ENCODE measurements around the gene ST6GALNAC2.

Gene ST6GALNAC2

GRCh38 chr17:76564991-76565727 lies 20.5 kb downstream of the ST6GALNAC2 start (continued):
- peak; percentile 44; the same call in 1 of the 2 replicates for TF ChIP-seq ZSCAN30 (tag by site-specific recombination; IDR thresholded peaks at IDR 0.05)
- peak; percentile 97 for TF ChIP-seq KLF17 (tag by site-specific recombination; IDR thresholded peaks at IDR 0.05)
- peak; percentile 57 for TF ChIP-seq SP3 (tag by site-specific recombination; IDR thresholded peaks at IDR 0.05)
- 0 out of 2 replicates have a peak, but pooled peaks have one; percentile 25 for TF ChIP-seq ZNF692 (tag by site-specific recombination; IDR thresholded peaks at IDR 0.05)
- TF ChIP-seq KLF10 (tag by site-specific recombination; IDR thresholded peaks at IDR 0.05), result peak; percentile 80
- peak; percentile 37; the same call in 1 of the 2 replicates for TF ChIP-seq KLF1 (tag by site-specific recombination; IDR thresholded peaks at IDR 0.05)
- TF ChIP-seq ZNF366 (tag by site-specific recombination; conservative IDR thresholded peaks at IDR 0.05), result peak; percentile 95
- peak; percentile 91 for TF ChIP-seq PRDM6 (tag by site-specific recombination; IDR thresholded peaks at IDR 0.05)
- TF ChIP-seq ZNF391 (tag by site-specific recombination; IDR thresholded peaks at IDR 0.05; ENCODE audit: borderline replicate concordance, low read depth), result peak; percentile 20; the same call in 1 of the 2 replicates
- TF ChIP-seq ZNF280D (tag by site-specific recombination; IDR thresholded peaks at IDR 0.05), result 0 out of 2 replicates have a peak, but pooled peaks have one; percentile 19
- TF ChIP-seq BCL11B (tag by site-specific recombination; IDR thresholded peaks at IDR 0.05; ENCODE audit: low read depth), result peak; percentile 60
- TF ChIP-seq ZNF639 (tag by site-specific recombination; IDR thresholded peaks at IDR 0.05), result peak; percentile 90
- peak; percentile 70 for TF ChIP-seq ZNF580 (tag by site-specific recombination; IDR thresholded peaks at IDR 0.05)
- TF ChIP-seq ZNF394 (tag by site-specific recombination; IDR thresholded peaks at IDR 0.05; ENCODE audit: borderline replicate concordance), result peak; percentile 66; the same call in 1 of the 2 replicates
- peak; percentile 92 for TF ChIP-seq TSHZ1 (tag by site-specific recombination; IDR thresholded peaks at IDR 0.05; ENCODE audit: borderline replicate concordance)
- peak; percentile 58 for TF ChIP-seq WT1 (tag by site-specific recombination; IDR thresholded peaks at IDR 0.05)
- peak; percentile 42; the same call in 1 of the 2 replicates for TF ChIP-seq ZNF184 (tag by site-specific recombination; IDR thresholded peaks at IDR 0.05)
- peak; percentile 26; the same call in 1 of the 2 replicates for TF ChIP-seq ZNF501 (tag by site-specific recombination; IDR thresholded peaks at IDR 0.05)
- TF ChIP-seq ATF2 (tag by site-specific recombination; IDR thresholded peaks at IDR 0.05; ENCODE audit: low read depth), result peak; percentile 99
- TF ChIP-seq SP7 (tag by site-specific recombination; IDR thresholded peaks at IDR 0.05), result peak; percentile 91
- TF ChIP-seq ZNF2 (tag by site-specific recombination; IDR thresholded peaks at IDR 0.05), result peak; percentile 65; the same call in 1 of the 2 replicates
- peak; percentile 59 for TF ChIP-seq ZBTB17 (tag by site-specific recombination; IDR thresholded peaks at IDR 0.05)
- TF ChIP-seq ZNF324 (tag by site-specific recombination; IDR thresholded peaks at IDR 0.05), result peak; percentile 85
- peak; percentile 48; the same call in 1 of the 2 replicates for TF ChIP-seq ZFP69B (tag by site-specific recombination; IDR thresholded peaks at IDR 0.05)
